Measurements from ENCODE around the gene NAPB. TPM values are rescaled to one million over a fixed set of nuclear protein-coding genes. Genes with fewer than 3 reads are reported as not detected.

Gene NAPB
- total RNA-seq, 2 donors from 2014 or later: 9.9 to 12.7 TPM

GRCh38 chr20:23361476-23362391 is 59.6 kb downstream of the NAPB start, which contains the start of gene GZF1:
TSS of gene GZF1 (plus strand) at chr20:23362182. CDS start at chr20:23364384, 2,202 bp downstream.
- Histone ChIP-seq H3K4me1 (peaks cover 62% of the 10 kb centered on the region), H3K4me3 (peak within 1 kb of the TSS; percentile 44 to 72), H3K9me3 (no peaks in the 10 kb centered on the region), H3K36me3 (replicated peaks in 1 of 2; ENCODE audit: insufficient read depth in 1 of 2, low read depth in 2 of 2) (no peaks in the 10 kb centered on the region), H3K27ac (peak within 1 kb of the TSS; percentile 98 to 100 (median 98)), H3K27me3 (no peaks in the 10 kb centered on the region)
- DNase-seq: peak; percentile 98 to 99 (median 99)
- intact Hi-C loops (cut with DNase I): no loop called here
- ATAC-seq: peak; percentile 82
- TF ChIP-seq CTCF (IDR thresholded peaks at IDR 0.05) (peak in 4 of 7 experiments; percentile 26 to 57 (median 41)), POLR2A (IDR thresholded peaks at IDR 0.05) (peak; percentile 98 to 99 (median 99))
- 0 to 1% methylated on average over 3 to 88 of the region's 114 CpGs for WGBS, 2 donors

- peaks cover 56% of the 10 kb centered on the region for H3K4me1 ChIP-seq
- peak overlapping the region in 1 of 2 donors; percentile 39 for H3K4me3 ChIP-seq
- 1% methylated on average over 8 of the region's 8 CpGs for WGBS, 2 donors
- H3K36me3 ChIP-seq (replicated peaks in 1 of 2; ENCODE audit: insufficient read depth in 1 of 2, low read depth in 2 of 2): no peaks in the 10 kb centered on the region
- peak overlapping the region; percentile 98 to 100 (median 98) for H3K27ac ChIP-seq
- no peaks in the 10 kb centered on the region for H3K9me3 ChIP-seq
- DNase-seq: peak in 3 of 4 donors; percentile 60 to 76 (median 62)
- intact Hi-C loops (cut with DNase I): no loop called here
- ATAC-seq: no peak
- H3K27me3 ChIP-seq: no peaks in the 10 kb centered on the region
- TF ChIP-seq CTCF (IDR thresholded peaks at IDR 0.05) (no peak), POLR2A (IDR thresholded peaks at IDR 0.05) (no peak)
Observed at GRCh38 chr20:23361119-23361475, 60.2 kb downstream of the NAPB start.

GRCh38 chr20:23360531-23360930 is 60.8 kb downstream of the NAPB start:
- WGBS, 2 donors: 19 to 23% methylated on average over 1 of the region's 1 CpG
- TF ChIP-seq CTCF (IDR thresholded peaks at IDR 0.05) (no peak), POLR2A (IDR thresholded peaks at IDR 0.05) (no peak)
- H3K36me3 ChIP-seq (replicated peaks in 1 of 2; ENCODE audit: insufficient read depth in 1 of 2, low read depth in 2 of 2): no peaks in the 10 kb centered on the region
- peaks cover 50% of the 10 kb centered on the region for H3K4me1 ChIP-seq
- no peaks in the 10 kb centered on the region for H3K27me3 ChIP-seq
- DNase-seq: no peak
- peak overlapping the region; percentile 98 to 100 (median 98) for H3K27ac ChIP-seq
- no peaks in the 10 kb centered on the region for H3K9me3 ChIP-seq
- ATAC-seq: no peak
- H3K4me3 ChIP-seq: no peak overlapping the region
- intact Hi-C loops (cut with DNase I): no loop called here

- H3K4me1 ChIP-seq: peaks cover 50% of the 10 kb centered on the region
- WGBS, 2 donors: 13 to 17% methylated on average over 7 of the region's 7 CpGs
- H3K27ac ChIP-seq: peak overlapping the region; percentile 95 to 100 (median 98)
- ATAC-seq (no peak), DNase-seq (peak; percentile 53 to 76 (median 66))
- H3K4me3 ChIP-seq: no peak overlapping the region
- peak in 1 of 3 donors; percentile 32 for TF ChIP-seq POLR2A (IDR thresholded peaks at IDR 0.05)
- no peak for TF ChIP-seq CTCF (IDR thresholded peaks at IDR 0.05)
- H3K27me3 ChIP-seq: no peaks in the 10 kb centered on the region
- intact Hi-C loops (cut with DNase I): no loop called here
- H3K9me3 ChIP-seq: no peaks in the 10 kb centered on the region
- H3K36me3 ChIP-seq (replicated peaks in 1 of 2; ENCODE audit: insufficient read depth in 1 of 2, low read depth in 2 of 2): peaks cover 0 to 8% of the 10 kb centered on the region in 2 donors
Observed at GRCh38 chr20:23358923-23359593, 62.2 kb downstream of the NAPB start.
